Upper lobe of right lung (tissue), 1 donor: ENCODE data around the gene GK. TPM values are rescaled to one million over a fixed set of nuclear protein-coding genes. Genes with fewer than 3 reads are reported as not detected.
A peak's percentile ranks its signal among the peaks of the same experiment; 100 is the strongest.

ENCODE experiments used
- ATAC-seq: fragments of 200-7000 bp; cut with Tn5 transposase; one replicate; pipeline ENCODE4 v1.9.1; 2020; ENCODE audit warnings: mild to moderate bottlenecking, moderate library complexity
- DNase-seq: peaks from one replicate; pipeline ENCODE4 v3.0.0-alpha.2; 2020
- H3K27ac ChIP-seq: fragments of 200-600 bp; one replicate; pipeline ENCODE4 v1.8.0; 2022
- H3K27me3 ChIP-seq: fragments of 200-600 bp; one replicate; pipeline ENCODE4 v1.8.0; 2022; ENCODE audit warnings: mild to moderate bottlenecking
- H3K36me3 ChIP-seq: fragments of 200-600 bp; one replicate; pipeline ENCODE4 v1.8.0; 2022
- H3K4me1 ChIP-seq: fragments of 200-600 bp; one replicate; pipeline ENCODE4 v1.8.0; 2022
- H3K4me3 ChIP-seq: fragments of 200-600 bp; one replicate; pipeline ENCODE4 v1.8.0; 2022; ENCODE audit warnings: mild to moderate bottlenecking
- H3K9me3 ChIP-seq: fragments of 200-600 bp; one replicate; pipeline ENCODE4 v1.8.0; 2022
- CTCF ChIP-seq: fragments of 200-600 bp; IDR thresholded peaks from one replicate; pipeline ENCODE4 v1.8.0; 2022; ENCODE audit warnings: antibody characterized with exemption
- intact Hi-C: fragments of 100-400 bp; cut with DNase I; formaldehyde crosslinking; loops from one replicate; pipeline ENCODE4 v1.11.0; 2022
- total RNA-seq: library from RNA; stranded (reverse); fragmentation: NEBNext Ultra II Directional; extraction: Animal tissue kit (Norgen Biotek cat#: 25700); gene quantifications from one replicate; pipeline ENCODE4 v1.2.1, GENCODE V29; 2021
- donor health status: DM: no; HTN: yes; CAD: no; lungs with severe emphysema.

Gene GK
- total RNA-seq, 1 donor from 2014 or later = 48.3 TPM

GRCh38 chrX:30693999-30694650, 40.9 kb downstream of the GK start:
- no peak for ATAC-seq
- Histone ChIP-seq H3K27ac (no peak overlapping the region), H3K4me1 (no peaks in the 10 kb centered on the region), H3K9me3 (no peaks in the 10 kb centered on the region), H3K36me3 (no peaks in the 10 kb centered on the region), H3K27me3 (no peaks in the 10 kb centered on the region), H3K4me3 (no peak overlapping the region)
- TF ChIP-seq CTCF = no peak
- intact Hi-C loops = no loop called here
- no peak for DNase-seq

- H3K4me1 ChIP-seq = no peaks in the 10 kb centered on the region
- H3K27me3 ChIP-seq = no peaks in the 10 kb centered on the region
- no peak overlapping the region for H3K27ac ChIP-seq
- DNase-seq = no peak
- no peaks in the 10 kb centered on the region for H3K9me3 ChIP-seq
- no peak for ATAC-seq
- TF ChIP-seq CTCF = no peak
- no peaks in the 10 kb centered on the region for H3K36me3 ChIP-seq
- H3K4me3 ChIP-seq = no peak overlapping the region
- intact Hi-C loops = no loop called here
Measured at GRCh38 chrX:30702736-30703135, 49.5 kb downstream of the GK start.

- intact Hi-C loops = no loop called here
Measured at GRCh38 chrX:30706216-30706775, 53.1 kb downstream of the GK start.

GRCh38 chrX:30712214-30712613, 59.0 kb downstream of the GK start:
- ATAC-seq = no peak
- no peak for TF ChIP-seq CTCF
- no peaks in the 10 kb centered on the region for H3K4me1 ChIP-seq
- no peak for DNase-seq
- no peak overlapping the region for H3K27ac ChIP-seq
- H3K36me3 ChIP-seq = peaks cover 3% of the 10 kb centered on the region
- H3K9me3 ChIP-seq = no peaks in the 10 kb centered on the region
- H3K4me3 ChIP-seq = no peak overlapping the region
- no peaks in the 10 kb centered on the region for H3K27me3 ChIP-seq
- intact Hi-C loops = no loop called here

More at GRCh38 chrX:30706216-30706775, 53.1 kb downstream of the GK start:
- Histone ChIP-seq H3K36me3 (no peaks in the 10 kb centered on the region), H3K27me3 (no peaks in the 10 kb centered on the region), H3K9me3 (no peaks in the 10 kb centered on the region), H3K27ac (no peak overlapping the region), H3K4me1 (no peaks in the 10 kb centered on the region), H3K4me3 (no peak overlapping the region)
- ATAC-seq = no peak
- TF ChIP-seq CTCF = no peak
- DNase-seq = no peak

- H3K4me1 ChIP-seq = no peaks in the 10 kb centered on the region
- no peaks in the 10 kb centered on the region for H3K9me3 ChIP-seq
- no peaks in the 10 kb centered on the region for H3K27me3 ChIP-seq
- intact Hi-C loops = no loop called here
- peak; percentile 47 for TF ChIP-seq CTCF
- no peak overlapping the region for H3K4me3 ChIP-seq
- H3K36me3 ChIP-seq = peaks cover 3% of the 10 kb centered on the region
- DNase-seq (no peak), ATAC-seq (peak; percentile 56)
- no peak overlapping the region for H3K27ac ChIP-seq
Measured at GRCh38 chrX:30713061-30713525, 59.9 kb downstream of the GK start.
